Body of pancreas (tissue), 4 donors: ENCODE results near the gene MRAP.

Experiments
- CTCF ChIP-seq, 7 experiments: fragments of 450-650 bp in 4 of 7; fragments of 200-600 bp in 3 of 7; sonication (generic) in 3 of 7; IDR thresholded peaks; one replicate each; pipeline ENCODE4 v1.5.1; 2016 to 2019; ENCODE audit warnings: antibody characterized with exemption in 7 of 7
- POLR2A ChIP-seq, 3 donors: fragments of 450-650 bp; IDR thresholded peaks; one replicate each; pipeline ENCODE4 v1.6.1; 2016; ENCODE audit warnings: antibody characterized with exemption in 3 of 3, mild to moderate bottlenecking in 2 of 3

GRCh38 chr21:32309906-32310460 lies 11.3 kb downstream of the MRAP start:
- TF ChIP-seq CTCF (IDR thresholded peaks at IDR 0.05), result no peak
- TF ChIP-seq POLR2A (IDR thresholded peaks at IDR 0.05), result no peak
